ENCODE measurements around the gene TMEM266.
A peak's percentile ranks its signal among the peaks of the same experiment; 100 is the strongest.

TMEM266 gene

DNA sequence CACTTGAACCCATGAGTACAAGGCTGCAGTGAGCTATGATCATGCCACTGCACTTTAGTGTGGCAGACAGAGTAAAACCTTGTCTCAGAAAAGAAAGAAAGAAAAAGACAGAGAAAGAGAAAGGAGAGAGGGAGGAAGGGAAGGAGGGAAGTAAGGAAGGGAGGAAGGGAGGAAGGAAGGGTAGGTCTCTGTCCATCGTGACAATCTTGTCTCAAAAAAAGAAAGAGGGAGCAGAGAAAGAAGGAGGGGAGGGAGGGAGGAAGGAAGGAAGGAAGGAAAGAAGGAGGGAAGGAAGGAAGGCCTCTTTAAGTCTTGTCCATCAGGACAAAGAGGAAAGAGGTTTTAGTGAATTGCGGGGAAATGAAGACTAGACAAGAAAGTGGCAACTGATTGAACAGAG, 129.3 kb downstream of the TMEM266 start:
- DNase-seq: no peak

DNA sequence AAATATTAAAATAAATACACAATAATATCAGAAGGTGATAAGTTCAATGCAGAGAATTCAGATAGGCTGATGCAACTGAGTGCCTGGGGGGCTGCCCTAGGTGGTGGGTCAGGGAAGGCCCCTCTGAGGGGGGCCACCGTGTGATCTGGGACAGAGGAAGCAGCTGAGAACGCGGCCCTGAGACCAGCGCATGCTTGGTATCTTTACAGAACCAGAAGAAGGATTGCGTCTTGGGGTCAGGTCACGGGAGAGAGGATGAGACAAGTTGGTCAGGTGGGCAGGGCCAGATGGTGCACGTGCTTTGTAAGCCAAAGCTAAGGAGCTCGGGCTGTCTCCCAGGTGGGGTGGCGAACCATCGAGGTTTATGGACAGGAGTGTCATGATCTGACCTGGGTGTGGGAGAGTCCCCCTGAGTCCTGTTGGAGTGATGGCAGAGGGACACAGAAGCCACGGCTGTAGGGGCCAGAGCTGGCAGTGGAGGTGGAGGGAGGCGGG, 130.3 kb downstream of the TMEM266 start:
- no peak for DNase-seq

DNA sequence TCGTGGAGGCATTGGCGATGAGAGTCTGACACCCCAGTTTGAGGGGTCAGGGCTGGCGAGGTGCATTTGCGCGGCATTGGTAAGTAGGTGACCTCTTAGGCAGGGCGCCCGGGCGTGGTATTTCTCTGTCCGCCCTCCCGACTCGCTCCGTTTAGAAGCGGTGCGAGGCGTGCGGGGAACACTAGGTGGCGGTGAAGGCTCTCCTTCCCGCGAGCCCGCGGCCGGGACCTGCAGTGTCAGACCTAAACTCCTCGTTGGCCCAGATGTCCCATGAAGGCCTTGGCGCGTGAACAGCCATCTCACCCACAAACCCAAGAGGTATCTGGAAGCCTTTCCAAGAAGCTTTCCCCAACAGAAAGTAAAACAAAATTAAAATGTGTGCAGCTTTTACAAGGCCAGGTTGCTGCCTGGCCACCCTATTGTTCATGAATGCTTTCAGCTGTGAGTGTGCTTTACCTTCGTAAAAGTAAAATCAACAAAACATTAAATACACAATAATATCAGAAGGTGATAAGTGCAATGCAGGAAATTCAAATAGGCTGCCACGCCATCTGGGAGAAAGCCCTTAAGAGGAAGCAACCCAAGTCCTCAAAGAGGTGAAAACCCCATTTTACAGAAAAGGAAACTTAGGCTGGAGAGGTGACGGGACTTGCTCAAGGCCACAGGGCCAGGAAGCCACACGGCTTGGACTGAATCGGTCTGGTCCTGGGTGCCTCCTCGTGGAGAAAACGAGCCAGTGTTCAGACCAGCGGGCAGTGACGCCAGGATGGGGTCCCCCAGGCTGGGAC, 131.2 kb downstream of the TMEM266 start:
- DNase-seq: peak; percentile 50 to 56

DNA sequence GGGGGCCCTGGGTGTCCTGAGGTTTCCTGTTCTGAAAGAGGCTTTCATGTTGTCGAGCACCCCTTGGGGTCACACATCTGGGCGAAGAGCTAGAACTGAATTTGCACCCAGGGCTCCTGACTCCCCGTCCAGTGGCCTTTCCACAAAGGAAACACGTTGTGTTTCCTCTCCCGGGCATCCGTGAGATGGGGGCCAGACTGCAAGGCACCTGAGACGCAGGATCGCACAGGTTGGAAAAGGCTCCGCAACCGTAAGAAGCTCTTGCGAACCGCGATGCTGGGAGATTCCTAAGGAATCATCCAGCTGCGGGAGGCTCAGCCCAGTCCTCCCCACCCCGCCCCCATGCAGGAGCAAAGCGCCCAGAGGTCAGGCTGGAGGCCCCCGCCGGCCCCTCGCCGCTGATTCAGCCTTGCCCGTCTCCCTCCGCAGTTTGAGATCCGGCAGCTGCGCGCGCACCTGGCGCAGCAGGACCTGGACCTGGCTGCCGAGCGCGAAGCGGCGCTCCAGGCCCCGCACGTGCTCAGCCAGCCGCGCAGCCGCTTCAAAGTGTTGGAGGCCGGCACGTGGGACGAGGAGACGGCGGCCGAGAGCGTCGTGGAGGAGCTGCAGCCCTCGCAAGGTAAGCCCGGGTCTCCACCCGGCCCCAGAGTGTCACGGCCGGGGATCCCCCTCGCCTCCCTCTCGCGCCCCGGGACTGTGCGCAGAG, 131.9 kb downstream of the TMEM266 start:
- no peak for DNase-seq

DNA sequence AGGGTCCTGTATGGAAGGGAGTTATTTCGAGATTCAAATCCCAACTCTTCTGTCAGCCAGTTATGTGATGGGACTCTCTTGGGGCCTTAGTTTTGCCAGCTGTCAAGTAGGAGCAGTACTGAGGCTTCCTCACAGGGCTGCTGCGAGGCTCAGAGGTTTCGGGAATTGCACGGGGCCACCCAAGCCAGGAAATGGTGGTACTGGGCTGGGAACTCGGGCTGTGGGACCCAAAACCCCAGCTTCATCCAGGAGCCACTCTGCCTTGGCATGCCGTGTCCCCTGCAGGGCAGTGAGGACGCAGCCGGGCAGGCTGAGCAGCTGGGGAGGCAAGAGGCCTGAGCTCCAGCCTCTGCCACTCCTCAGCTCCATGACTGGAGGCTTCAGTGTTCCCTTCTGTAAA, 132.9 kb downstream of the TMEM266 start:
- no peak for DNase-seq

DNA sequence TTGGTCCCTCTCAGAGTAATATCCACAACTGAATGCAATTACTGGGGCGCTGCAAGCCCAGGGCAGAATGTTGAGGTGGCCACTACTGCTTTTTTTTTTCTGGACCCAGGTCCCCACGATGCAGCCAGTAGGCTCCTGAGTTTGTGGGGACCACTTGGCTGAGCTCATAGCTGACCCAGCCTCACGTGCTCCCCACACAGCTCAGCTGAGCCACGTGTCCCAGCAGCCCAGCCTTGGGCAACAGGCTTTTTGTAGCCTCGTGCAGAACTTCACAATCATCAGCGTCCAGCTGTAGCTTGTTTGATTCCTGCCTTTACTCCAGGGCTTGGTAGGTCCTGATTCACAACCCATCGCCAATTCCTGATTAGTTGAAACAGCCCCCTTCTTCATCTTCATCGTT, 134.1 kb downstream of the TMEM266 start:
- no peak for DNase-seq

DNA sequence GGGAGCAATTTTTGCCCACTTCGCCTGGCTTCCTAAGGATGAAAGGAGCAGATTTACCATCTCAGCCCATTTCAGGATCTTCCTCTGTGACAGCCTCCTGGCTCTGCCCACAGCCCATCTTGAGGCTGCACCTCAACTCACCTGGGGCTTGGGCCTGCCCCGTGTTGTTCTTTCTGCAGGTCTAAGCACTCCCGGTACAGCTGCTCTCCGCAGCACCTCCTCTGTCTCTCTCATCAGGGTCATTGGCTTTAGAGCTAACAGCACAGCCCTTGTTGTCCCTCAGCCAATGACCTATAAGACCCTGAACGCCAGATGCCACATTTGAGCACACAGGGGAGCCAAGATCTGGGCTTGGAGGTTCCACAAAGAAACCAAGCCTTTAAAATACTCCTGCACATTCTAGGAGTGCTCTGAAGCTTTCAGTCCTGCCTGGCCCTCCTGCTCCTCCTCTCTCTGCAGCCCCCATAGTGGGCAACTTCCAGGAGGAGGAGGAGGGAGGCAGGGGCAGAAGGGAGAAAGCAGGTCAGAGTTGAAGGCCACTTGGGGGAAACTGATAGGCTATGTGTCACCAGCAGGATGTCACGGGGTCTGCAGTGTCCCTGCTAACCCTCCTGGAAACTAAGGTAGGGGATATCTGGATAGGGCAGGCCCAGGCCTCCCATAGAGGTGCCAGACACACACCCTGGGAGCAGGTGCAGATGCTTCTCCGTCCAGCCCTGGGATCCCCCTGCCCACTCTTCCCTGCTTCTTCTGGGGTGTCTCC, 135.9 kb downstream of the TMEM266 start:
- no peak for DNase-seq

DNA sequence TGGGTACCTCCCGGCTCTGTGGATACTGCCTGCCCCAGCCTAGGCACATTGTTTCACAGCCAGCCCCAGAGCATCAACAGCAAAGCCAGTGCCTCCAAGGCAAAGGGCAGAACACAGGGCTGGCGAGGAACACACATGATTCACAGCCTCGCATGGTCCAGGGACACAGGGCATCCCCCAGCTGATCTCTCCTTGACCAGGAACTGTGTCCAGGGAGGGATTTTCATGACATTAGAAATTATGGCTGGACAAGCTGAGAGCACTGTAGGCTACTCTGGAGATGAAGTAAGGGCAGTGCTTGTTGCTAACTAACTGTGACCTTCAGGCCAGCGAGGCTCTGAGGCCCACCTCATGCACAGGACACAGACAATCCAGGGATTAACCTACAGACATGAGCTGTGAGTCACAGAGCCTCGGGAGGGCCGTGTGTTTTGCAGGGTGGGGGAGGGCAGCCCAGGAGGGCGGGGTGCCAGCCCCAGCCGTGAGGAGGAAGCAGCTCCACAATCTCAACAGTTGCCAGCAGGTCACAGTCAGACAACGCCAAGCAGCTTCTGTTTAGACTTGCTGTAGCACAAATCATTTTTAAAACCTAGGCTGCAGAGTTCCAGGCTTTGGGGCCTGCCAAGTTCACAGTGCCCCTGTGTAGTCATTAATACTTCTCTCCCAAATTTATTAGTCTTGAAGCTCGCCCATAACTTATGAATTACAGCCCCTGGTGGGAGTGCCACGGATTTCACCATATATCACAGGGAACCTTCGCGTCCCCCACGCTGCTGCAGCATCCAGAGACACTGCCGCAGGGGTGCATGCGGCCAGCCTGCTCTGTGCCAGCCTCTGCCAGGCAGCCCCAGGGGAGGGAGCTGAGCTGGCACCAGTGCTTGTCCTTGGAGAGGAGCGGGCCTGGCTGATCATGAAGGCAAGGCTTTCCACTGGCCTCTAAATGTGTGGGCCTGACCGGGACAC, 136.8 kb downstream of the TMEM266 start:
- DNase-seq: no peak

DNA sequence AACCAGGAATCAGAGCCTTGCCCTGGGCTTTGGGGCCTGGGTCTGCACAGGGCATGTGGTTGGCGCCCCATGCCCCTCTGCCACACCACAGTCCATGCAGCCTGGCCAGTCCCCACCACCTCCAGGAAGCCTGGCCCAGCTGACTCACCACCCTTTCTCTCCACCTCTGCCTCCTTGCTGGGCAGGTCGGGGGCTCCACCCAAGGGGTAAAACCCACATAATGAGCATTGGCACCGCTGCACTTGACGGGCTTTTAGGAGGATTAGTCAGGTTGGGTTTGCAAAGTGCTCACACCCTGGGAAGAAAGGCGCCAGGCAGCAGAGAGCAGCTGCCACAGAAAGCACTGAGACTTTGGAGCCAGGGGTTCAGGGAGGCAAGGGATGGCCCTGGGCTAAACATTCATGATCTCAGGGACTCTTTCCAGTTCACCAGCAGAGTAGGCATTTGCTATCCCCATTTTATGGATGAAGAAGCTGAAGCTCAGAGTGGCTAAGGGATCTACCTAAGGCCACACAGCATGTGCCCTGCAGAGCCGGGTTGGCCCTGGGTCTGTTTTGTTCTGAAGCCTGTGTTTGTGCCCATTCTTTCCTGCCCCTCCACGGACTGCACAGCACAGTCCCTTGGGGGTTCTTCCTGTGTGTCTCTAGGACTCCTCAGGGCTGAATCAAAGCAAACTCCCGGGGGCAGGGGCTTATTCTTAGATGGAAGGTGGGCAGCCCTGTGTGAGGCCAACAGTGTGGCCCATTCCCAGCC, 138.1 kb downstream of the TMEM266 start:
- no peak for DNase-seq

DNA sequence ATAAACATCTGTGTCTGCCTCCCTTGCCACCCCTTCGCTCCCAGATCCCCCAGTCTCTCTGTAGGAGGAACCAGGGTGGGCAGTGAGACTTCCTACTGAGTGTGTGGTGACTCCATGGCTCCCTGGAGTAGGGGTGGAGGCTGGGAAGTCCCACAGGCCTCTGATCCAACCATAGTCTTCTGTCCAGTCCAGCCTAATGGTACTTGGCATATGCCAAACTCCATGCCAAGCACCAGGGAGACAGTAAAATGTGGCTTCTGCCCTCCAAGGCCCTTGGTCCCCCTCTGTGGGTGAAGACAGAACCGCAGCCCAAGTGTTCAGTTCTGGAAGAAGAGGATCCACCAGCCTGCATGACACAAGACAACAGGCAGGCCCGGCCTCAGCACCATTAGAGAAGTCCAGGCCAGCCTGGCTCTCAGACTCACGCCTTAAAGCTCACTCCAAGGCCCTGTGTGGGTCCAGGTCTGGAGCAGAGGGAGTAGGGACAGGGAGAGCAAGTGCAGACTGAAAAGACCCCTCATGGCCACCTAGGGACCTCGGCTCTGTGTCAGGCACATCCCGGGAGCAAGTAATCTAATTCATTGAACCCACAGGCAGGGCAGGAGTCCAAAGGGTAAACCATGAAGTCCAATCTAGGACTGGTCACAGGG, 138.8 kb downstream of the TMEM266 start:
- no peak for DNase-seq

DNA sequence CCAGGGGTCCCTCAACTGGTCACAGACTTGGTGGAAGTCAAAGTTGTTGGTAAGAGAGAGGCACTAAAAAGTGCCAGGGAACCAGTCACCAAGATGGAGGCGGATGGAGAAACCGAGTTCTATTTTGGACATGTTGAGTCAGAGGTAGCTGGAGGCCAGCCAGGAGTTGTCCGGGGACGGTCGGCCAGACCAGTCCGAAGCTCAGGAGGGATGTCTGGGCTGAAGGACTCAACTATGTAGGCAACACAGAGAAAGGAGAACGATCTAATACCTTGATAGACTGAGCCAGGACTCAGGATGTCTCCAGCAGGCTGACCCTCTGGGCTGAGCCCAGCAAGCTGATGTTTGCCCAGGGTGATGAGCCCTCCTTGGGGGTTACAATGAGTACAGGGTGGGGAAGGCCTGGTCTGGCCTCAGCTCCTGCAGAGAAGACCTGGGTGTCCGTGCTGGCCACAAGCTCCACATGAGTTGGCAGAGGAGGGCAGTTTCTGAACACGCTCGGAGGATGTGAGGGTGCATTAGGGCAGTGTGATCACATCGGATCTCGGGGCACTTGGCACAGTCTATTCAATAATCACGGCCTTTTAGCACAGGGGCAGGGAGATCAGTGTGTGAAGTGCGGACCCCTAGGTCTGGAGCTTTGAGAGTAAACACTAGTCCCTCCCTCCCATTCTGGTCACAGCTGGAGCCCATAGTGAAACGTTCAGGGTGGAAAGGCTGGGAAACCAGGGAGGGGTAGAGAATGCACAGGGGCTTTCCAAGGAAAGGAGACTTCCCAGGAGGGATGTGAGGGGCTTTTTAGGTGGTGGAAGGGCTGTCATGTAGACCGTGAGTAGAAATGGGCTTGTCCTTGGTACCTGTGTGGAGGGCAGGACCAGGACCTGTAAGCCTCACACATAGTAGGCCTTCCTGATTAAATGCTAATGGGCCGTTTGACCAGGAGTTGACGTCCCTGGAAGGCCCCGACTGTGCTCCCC, 139.6 kb downstream of the TMEM266 start:
- DNase-seq: no peak

DNA sequence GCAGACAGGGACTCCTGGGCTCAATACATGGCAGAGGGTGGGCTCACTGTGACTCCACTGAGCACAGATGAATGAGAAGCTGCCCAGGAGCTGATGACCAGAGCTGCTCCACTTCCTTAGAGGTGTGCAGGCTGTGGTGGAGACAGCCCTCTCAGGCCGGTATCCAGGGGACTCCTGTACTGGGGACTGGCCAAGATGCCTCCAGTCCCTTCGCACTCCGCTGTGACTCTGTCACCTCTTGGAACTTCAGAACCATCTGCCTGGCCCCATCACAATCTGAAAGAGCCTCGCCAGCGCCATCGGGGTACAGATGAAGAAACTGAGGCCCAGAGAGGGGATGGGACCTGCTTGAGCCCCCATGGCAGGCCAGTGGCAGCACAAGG, 140.3 kb downstream of the TMEM266 start:
- no peak for DNase-seq

DNA sequence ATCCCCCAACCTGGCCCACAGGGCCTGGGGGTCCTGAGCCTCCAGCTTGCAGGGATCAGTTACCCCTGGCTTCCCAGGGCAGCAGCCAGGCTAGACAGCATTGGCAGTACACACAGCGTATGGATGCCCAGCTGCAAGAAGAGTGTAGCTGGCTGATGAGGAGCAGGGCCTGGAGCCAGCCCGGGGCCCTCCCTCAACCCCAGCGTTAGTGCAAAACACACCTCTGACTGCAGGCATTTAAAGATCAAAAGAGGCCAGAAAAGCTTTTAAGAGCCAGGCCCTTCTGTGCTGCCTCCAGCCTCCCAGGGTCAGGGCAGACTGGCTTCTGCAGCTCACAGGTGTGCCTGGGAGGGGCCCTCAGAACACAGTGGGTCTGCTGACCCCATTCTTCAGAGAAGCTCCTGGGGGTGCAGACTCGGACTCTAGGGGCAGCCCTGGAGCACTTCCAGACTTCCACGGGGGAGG, 140.9 kb downstream of the TMEM266 start:
- DNase-seq: no peak

DNA sequence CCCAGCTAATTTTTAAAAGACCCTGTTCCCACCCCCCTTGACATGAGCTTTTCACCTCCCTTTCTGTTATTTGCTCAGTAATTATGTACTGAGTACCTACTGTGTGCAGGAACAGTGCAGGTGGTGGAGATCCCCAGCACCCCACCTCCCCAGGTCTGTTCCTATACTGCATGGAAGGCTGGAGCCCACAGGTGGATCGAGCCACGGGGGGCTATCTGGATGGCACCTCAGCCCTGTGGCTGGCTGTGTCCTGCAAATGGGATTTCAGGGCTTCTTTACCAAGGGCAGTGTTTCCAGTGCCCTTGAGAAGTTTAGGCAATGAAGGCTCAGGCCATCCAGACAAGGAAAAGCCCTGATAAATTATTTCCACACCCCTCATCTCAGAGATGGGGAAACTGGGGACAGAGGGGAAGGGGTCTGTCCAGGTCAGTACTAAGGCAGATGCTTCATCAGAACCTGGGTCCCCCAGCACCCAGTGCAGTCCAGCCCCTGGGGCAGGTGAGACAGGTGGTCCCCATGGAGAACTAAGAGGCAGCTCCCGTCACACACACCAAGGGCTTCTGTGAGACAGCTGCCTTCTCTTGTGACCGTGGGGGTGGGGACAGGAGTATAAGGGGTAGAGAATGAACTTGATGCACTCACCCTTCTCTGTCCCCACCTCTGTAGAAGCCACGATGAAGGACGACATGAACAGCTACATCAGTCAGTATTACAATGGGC, 141.9 kb downstream of the TMEM266 start:
- no peak for DNase-seq

DNA sequence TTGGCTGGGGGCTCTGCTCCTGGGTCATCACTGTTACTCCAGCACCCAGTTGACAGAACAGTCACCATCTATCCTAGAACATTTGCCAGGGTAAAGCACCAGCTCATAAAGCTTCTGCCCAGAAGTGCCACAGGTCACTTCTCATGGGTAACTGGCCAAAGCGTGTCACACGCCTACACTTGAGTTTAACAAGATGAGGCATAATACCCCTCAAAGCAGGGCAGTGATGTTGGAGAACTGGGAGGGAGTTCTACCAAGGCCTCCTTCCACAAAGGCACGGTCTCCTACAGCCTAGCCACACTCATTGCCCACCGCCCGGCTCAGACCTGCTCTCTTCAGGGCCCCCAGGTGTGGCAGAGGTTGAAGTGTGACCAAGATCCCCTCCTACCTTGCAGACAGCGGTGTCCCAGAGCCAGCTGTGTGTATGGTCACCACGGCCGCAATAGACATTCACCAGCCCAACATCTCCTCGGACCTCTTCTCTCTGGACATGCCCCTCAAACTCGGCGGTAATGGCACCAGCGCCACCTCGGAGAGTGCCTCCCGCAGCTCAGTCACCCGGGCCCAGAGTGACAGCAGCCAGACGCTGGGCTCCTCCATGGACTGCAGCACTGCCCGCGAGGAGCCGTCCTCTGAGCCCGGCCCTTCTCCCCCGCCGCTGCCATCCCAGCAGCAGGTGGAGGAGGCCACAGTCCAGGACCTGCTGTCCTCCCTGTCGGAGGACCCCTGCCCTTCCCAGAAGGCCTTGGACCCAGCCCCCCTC, 143.7 kb downstream of the TMEM266 start:
- no peak for DNase-seq

DNA sequence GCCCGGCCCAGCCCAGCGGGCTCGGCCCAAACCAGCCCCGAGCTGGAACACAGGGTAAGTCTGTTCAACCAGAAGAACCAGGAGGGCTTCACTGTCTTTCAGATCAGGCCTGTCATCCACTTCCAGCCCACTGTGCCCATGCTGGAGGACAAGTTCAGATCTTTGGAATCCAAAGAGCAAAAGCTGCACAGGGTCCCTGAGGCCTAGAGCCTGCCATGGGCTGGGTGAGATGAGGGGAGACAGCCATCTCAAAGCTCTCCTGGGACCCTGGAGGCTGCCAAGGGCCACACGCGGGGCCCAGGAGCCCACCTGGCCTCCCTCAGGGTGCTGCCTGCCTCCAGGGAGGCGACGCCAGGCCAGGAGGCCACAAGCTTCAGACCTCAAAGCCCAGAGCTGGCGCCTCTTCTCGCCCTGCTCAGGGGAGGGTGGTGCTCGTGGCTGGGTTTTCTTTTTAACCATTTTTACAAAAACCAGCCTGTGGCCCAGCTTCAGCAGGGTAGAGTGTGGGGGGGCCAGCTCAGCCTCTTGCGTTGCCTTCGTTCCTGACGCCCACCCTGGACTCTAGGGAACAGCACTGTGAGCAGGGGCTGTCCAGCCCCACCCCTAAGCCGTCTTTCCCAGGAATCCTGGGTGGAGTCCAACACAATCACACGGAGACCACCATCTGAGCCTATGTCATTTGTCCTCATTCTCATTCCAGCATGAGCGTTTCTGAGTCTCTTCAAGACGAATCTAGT, 144.5 kb downstream of the TMEM266 start:
- DNase-seq: no peak

DNA sequence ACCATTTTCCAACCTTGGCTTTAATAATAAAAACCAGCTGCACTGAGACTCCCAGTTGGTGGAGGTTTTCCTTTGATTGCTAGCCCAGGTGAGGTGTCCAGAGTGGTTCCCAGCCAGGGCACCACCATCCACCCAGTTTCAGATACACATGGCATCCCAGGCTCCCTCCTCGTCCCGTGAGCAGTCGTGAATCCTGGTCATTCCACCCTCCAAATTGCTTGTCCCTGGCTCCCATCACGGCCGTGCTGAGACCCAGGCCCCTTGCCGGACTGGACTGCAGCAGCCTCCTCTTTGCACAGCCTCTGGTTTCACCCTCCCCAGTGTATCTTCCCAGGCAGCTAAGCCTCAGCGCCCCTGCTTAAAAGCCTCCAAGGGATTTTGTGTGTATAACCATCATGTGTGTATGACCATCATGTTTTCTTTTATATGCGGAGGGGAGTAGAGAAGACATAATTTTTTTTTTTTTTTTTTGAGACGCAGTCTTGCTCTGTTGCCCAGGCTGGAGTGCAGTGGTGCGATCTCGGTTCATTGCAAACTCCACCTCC, 145.2 kb downstream of the TMEM266 start:
- DNase-seq: no peak
